Measurements from ENCODE around the gene HK2. TPM values are rescaled to one million over a fixed set of nuclear protein-coding genes. Genes with fewer than 3 reads are reported as not detected.

HK2 gene
- total and polyA plus RNA-seq, 8 donors: 0.47 to 8.6 (median 2.9) TPM

DNA sequence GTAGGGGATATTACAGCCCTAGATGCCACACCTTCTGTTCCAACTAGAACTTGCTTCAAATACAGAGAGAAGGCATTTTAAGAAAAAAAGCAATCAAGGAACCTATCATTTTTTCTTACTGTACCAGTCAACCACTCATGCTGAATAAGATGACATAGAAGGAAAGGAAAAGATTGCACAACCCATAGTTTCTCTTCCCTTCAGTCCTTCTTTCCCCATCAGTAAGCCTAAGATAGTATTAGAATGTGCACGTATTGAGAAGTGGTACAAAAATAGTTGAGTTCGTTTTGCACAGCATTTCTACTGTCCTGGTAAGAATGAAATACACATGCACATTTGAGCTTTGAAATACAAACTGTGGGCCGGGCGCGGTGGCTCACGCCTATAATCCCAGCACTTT is 27.0 kb upstream of the HK2 start:
- intact Hi-C loops (cut with DNase I): no loop called here
- FAIRE-seq (no peak), ATAC-seq (peak in 2 of 4 donors; percentile 54 to 55), DNase-seq (no peak)
- Histone ChIP-seq H3K4me1 (no peaks in the 10 kb centered on the region), H3K27ac (no peak overlapping the region), H3K9me3 (no peaks in the 10 kb centered on the region), H3K27me3 (peaks cover 0 to 4% (median 0%) of the 10 kb centered on the region in 4 donors), H3K36me3 (no peaks in the 10 kb centered on the region), H3K4me3 (no peak overlapping the region)
- no peak for TF ChIP-seq CTCF (IDR thresholded peaks at IDR 0.05)
- WGBS, 2 donors: 83 to 85% methylated on average over 6 of the region's 6 CpGs

DNA sequence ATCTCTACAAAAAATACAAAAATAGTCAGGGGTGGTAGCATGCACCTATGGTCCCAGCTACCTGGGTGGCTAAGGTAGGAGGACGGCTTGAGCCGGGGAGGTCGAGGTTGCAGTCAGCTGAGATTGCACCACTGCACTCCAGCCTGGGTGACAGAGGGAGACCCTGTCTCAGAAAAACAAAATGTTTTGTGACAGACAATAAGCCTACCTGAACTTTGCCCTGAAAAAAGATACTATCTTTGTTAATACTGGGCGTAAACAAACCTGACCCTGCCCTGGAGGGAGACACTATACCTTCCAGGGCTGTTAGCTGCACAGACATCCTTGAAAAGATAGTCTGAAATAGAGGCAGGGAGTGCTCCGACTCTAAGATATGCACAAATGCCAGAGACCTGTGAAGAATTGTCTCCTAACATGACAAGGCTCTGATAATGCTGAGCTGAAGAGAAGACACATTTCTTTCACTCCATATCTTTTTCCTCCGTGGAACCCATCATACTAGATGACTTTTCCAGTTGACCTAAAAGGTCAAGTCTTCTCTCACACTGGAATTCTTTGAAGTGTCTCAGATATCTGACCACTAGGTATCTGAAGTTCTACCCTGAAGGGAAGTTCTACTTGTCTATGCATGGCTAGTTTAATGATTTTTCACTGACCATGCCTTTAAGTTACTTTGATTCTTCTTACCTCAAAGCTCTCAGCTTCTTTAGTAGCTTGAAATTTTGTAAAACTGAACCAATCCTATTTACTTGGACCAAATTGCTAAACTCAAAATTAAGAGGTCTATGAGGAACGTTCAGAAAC is 20.9 kb upstream of the HK2 start:
- Histone ChIP-seq H3K27ac (no peak overlapping the region), H3K4me1 (no peaks in the 10 kb centered on the region), H3K27me3 (peaks cover 0 to 4% (median 0%) of the 10 kb centered on the region in 4 donors), H3K36me3 (no peaks in the 10 kb centered on the region), H3K9me3 (no peaks in the 10 kb centered on the region), H3K4me3 (no peak overlapping the region)
- ATAC-seq (no peak), FAIRE-seq (no peak), DNase-seq (no peak)
- TF ChIP-seq CTCF (IDR thresholded peaks at IDR 0.05): no peak
- intact Hi-C loops (cut with DNase I): no loop called here
- WGBS, 2 donors: 38 to 43% methylated on average over 7 of the region's 7 CpGs

GRCh38 chr2:74814102-74814501 is 19.8 kb upstream of the HK2 start:
- DNase-seq (no peak), FAIRE-seq (no peak), ATAC-seq (no peak)
- TF ChIP-seq CTCF (IDR thresholded peaks at IDR 0.05): no peak
- intact Hi-C loops (cut with DNase I): no loop called here
- peaks cover 0 to 4% (median 0%) of the 10 kb centered on the region in 4 donors for H3K27me3 ChIP-seq
- no peaks in the 10 kb centered on the region for H3K9me3 ChIP-seq
- H3K4me1 ChIP-seq: no peaks in the 10 kb centered on the region
- no peaks in the 10 kb centered on the region for H3K36me3 ChIP-seq
- H3K4me3 ChIP-seq: no peak overlapping the region
- 30 to 52% methylated on average over 2 of the region's 2 CpGs for WGBS, 2 donors
- H3K27ac ChIP-seq: no peak overlapping the region

DNA sequence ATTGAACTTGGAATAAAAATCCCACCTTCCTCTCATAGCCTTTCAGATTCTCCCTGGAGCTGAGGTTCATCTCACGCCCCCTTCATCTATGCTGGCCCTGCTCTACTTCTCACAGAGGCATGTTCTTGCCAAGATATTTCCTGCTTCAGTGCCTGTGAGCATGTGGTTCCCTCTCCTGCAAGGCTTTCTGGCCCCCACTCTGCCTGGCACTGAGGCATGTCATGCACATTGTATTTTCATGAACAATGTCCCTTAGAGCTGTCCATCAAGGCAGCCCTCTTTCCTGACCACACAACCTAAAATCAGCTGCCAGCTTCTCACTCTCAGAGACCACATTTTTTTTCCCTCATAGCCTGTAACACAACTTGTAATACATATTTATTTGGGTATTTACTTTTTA is 18.0 kb upstream of the HK2 start:
- Histone ChIP-seq H3K27ac (no peak overlapping the region), H3K4me1 (no peaks in the 10 kb centered on the region), H3K9me3 (no peaks in the 10 kb centered on the region), H3K4me3 (no peak overlapping the region), H3K27me3 (no peaks in the 10 kb centered on the region), H3K36me3 (no peaks in the 10 kb centered on the region)
- DNase-seq (no peak), ATAC-seq (peak in 1 of 4 donors; percentile 23), FAIRE-seq (no peak)
- intact Hi-C loops (cut with DNase I): no loop called here
- 80 to 100% methylated on average over 1 of the region's 1 CpG for WGBS, 2 donors
- no peak for TF ChIP-seq CTCF (IDR thresholded peaks at IDR 0.05)
